GM21390 (cell line): Measurements from ENCODE around the gene LRRC4C.

ENCODE experiments used
- ATAC-seq: cut with Tn5 transposase; IDR thresholded peaks from one replicate; pipeline ENCODE4 v1.9.1; 2021; ENCODE audit not compliant: unreplicated experiment

Gene LRRC4C

GRCh38 chr11:41267451-41267850 lies 192.0 kb downstream of the LRRC4C start:
- ATAC-seq, result no peak

DNA sequence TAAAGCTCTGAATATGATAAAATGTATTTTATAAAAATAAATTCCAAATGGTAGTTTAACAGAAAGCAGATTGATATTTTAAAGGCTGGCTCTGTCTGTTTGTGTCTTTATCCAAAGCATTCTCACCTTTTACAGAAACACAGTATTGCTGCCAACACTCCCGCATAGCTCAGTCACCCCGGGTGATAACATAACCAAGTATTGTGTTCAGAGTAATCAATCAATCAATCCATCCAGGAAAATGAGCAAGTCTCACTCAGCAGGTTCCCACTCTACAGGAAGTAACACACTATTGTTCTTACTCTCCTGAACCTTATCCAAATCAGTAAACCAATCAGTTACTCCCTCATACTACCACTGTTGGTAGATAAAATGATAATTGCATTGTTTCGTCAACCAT lies 203.4 kb downstream of the LRRC4C start:
- ATAC-seq, result no peak

DNA sequence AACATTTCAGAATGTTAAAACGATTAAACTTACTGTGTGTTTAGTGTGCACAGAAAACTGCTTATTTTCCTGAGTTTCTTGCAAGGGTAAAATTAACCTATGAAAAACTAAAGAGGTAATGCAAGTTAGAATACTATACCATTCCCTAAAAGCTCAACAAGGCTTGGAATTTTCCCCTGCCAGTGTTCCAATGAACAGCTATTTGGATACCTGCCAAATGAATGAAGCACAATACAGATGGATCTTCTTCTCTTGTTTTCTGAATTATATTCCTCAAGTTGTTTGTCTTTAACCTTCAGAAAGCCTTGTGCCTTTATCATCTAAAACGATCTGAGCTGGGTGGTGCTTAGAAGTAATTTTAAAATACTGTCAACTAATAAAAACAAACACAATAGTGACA lies 204.5 kb downstream of the LRRC4C start:
- no peak for ATAC-seq

DNA sequence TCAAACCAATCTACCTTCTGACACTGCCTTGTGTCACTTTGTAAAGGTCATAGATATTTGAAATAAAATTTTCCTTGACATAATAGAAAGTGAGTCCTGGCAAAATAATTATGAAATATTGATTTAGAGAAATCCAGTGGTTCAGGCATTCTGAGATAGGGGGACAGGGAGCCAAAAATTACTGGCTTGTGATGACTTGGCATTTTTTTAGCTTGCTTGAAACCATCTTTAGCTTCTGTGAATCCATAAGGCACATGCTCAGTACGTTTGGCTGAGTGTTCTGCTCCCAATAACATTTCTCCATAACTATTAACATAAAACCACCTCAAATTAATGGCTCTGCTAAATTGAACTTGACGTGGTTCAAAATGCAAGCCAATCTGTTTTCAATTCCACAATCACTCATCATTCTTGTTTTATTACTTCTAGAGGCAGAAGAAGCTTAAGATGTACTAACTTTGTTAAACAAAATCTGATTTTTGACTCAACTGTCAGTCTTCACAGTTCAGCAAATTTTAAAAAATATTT lies 209.0 kb downstream of the LRRC4C start:
- no peak for ATAC-seq

- no peak for ATAC-seq
Observed at GRCh38 chr11:41247621-41248020, 211.8 kb downstream of the LRRC4C start.

DNA sequence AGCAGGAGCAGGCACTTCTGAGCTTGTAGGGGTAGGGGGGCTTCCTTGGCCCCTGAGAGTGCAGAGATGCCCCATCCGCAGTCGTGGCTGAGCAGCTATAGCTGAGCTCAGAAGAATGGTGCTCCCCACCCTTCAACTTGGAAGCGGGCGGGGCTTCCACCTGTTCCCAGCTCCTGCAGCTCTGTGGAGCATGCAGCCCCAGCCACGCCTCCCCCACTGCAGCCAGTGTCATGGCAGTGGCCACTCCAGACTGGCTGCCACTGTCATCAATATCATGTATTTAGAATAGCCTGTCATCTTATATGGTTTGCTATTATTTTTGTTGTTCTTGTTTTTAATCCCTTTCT lies 213.1 kb downstream of the LRRC4C start:
- ATAC-seq, result no peak

- no peak for ATAC-seq
Observed at GRCh38 chr11:41245704-41246398, 213.6 kb downstream of the LRRC4C start.

DNA sequence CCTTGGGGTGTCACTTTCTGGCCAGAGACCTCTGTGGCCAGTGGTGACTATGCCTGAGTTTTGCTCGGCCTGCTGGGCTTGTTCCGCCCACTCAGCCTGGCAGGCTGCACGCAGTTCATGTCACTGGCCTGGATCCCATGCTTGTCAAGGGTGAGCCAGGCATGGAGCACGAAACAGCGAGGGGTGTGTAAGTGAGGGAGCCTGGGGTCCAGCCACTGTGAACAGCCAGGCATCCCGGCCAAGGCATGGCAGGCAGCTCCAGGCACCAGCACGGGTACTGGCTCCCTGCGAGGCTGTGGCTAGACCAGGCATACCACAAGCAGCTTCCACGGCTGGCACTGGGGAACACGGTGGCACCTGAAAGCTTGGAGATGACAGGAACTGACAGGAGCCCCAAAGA lies 214.3 kb downstream of the LRRC4C start:
- no peak for ATAC-seq

- no peak for ATAC-seq
Observed at GRCh38 chr11:41237382-41237781, 222.1 kb downstream of the LRRC4C start.

GRCh38 chr11:41235668-41236067 lies 223.8 kb downstream of the LRRC4C start:
- ATAC-seq, result no peak

DNA sequence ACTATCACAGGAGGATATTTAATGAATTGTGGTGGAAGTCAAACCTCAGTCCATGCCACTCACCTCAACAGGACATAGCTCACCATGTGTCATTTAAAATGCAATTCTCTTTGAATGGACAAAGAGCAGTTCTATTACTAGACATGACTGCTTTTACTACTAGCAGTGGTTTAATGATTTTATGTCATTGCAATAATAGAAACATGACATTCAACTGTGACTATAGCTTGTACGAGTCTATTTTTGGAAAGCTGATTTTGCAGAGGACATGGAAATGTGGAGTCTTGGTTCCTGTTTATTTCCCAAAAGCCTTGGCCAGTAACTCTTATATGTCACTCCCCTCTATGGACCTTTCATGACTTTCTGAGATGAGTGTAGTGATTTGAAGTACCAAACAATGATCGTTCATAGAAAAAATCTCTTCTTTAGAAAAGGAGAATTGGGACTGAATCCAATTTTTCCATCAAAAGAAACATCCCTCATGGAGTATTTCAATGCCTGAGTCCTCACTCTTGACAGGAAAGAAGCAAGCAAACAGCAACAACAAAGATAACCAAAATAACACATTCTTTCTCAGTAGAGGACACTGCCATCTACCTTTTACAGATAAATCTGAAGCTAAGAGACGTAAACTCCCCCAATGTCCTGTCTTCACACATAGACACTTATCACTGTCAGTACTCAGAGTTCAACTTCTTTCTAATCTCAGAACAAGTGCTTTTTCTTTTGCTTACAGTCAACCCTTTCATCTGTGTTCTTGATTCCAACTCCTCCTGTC lies 233.4 kb downstream of the LRRC4C start:
- ATAC-seq, result no peak

- no peak for ATAC-seq
Observed at GRCh38 chr11:41222236-41222635, 237.2 kb downstream of the LRRC4C start.

GRCh38 chr11:41206388-41206787 lies 253.1 kb downstream of the LRRC4C start:
- no peak for ATAC-seq

- ATAC-seq, result no peak
Observed at GRCh38 chr11:41201156-41201555, 258.3 kb downstream of the LRRC4C start.

DNA sequence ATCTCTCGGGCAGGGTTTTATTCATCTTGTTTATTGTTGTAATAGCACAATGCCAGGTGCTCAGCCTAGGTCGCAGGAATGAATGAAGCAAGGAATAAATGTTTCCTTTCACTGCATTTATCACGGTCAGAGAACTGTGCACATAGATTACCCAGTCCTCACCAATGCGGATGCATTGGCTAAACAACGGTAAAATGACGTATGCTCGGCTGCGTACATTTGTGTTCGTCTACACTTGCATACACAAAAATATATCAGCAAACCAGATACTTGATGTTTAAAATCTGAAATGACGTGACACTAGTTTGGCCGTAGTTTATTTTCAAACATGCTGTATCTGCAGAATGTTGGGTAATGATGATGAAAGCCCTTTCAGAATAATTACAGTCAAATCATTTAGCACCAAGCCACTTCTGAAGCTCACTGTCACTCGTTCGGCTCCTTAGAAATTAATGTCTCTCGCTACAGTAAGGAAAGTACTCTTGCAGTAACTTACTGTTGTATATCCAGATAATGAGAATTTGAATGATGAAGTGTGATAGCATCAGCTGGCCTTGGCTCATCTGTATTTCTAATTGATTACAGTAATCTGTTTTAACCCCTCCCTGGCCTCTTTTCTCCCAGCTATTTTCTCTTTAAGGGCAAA lies 268.9 kb downstream of the LRRC4C start:
- no peak for ATAC-seq

- ATAC-seq, result no peak
Observed at GRCh38 chr11:41189701-41190436, 269.6 kb downstream of the LRRC4C start.

GRCh38 chr11:41177791-41178190 lies 281.7 kb downstream of the LRRC4C start:
- ATAC-seq, result no peak

DNA sequence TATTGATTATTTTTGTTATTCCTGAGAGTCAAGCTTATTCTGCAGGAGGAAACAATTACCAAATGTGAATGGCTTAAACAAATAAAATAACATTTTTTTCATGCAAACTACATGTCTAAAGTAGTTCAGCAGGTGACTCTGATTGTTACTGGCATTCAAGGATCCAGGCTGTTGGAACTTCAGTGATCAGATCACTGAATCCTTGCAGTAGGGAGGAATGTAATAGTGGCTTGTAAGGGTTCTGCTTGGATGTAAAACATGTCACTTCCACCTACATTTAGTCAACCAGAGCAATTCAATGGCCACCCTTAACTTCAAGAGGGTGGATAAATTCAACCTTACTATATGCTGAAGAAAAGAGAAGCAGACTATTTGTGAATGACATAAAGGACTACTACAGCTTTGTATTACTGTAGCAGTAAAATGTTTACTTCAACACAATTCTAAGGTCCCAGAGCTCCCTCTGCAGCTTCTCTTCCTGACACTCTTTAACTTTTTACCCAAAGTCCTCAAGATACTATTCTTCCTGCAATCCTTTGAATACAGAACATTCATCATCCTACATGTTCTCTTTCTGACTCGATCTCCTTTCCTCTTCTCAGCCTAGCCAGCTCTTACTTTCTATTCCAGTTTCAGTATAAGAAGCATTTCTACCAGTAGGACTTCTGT lies 284.0 kb downstream of the LRRC4C start:
- ATAC-seq, result no peak

GRCh38 chr11:41146326-41146725 lies 313.1 kb downstream of the LRRC4C start:
- no peak for ATAC-seq

DNA sequence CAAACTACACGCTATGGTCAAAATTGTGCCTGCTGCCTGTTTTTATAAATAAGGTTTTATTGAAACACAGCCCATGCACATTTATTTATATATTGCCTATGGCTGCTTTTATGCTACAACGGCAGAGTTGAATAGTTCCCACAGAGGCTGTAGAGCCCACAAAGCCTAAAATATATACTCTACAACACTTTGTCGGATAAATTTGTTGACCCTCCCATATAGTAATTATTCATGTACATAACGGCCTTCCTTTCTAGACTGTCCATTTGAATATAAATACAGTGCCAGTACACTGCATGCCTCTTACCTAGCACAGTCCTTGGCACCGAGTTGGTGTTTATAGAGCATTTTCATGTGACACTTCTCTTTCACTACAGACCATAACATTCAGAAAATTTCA lies 314.0 kb downstream of the LRRC4C start:
- no peak for ATAC-seq

- ATAC-seq, result no peak
Observed at GRCh38 chr11:41134971-41135370, 324.5 kb downstream of the LRRC4C start.
